ENCODE results near the gene EPYC.
"Not testable (repeated sequence)": the region's sequence is repeated elsewhere in the genome, so short reads cannot be mapped to it uniquely, and the experiment has no call there.

Gene EPYC

DNA sequence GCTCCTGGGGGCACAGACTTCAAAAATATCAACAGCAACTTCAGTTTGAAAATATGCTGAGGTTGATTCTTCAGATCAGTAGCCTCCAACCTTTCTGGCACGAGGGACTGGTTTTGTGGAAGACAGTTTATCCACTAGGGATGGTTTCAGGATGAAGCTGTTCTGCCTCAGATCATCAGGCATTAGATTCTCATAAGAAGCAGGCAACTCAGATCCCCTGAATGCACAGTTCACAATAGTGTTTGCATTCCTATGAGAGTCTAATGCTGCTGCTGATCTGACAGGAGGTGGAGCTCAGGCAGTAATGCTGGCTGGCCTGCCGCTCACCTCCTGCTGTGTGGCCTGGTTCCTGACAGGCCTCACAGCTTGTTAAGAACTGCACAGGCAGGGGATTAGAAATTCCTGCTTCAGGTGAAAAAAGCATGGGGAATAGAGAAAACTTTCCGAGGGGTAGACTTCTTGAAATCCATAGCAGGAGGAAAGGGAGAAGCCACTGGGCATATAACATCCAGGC is 12.8 kb downstream of the EPYC start:
- DNase-seq (ENCODE audit: low read depth in 2 of 2, low spot score in 1 of 2) = no peak

DNA sequence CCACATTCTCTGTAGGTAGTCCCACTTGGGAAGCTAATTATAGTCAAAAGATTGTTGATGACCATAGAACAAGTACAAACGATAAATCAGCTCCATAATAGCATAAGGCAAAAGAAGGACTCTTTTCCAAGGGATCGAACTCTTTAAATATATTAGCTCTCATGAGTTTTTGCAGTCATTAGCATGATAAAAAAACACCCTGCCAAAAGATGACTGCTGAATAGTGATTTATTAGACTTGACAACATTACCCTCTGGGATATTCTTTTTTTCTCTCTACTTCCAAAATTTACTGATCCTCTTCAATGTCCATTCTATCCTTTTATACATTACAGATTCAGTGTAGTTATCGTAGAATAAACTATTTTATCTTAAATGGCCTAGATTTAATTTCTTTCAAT is 14.2 kb downstream of the EPYC start:
- DNase-seq (ENCODE audit: low read depth in 2 of 2, low spot score in 1 of 2) = no peak

DNA sequence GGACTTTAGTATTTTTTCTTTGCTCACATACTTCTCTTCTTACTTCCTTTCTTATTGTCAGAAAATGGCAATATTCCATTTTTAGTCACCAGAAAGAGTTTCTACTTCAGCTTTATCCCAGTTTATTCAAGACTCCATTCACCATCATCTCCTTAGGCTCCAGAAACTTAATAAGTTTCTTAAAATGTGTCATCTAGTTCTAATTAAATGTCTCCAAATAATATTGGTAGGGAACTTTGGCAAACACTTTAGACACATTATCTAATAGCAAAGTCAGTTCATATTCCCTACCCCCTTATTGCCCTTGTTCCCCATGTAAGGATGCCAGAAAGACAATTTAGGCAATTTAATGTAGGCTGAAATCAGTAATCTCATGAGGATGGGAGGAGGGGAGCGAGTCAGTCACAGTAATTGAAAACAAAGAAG is 15.1 kb downstream of the EPYC start:
- DNase-seq (ENCODE audit: low read depth in 2 of 2, low spot score in 1 of 2) = no peak

DNA sequence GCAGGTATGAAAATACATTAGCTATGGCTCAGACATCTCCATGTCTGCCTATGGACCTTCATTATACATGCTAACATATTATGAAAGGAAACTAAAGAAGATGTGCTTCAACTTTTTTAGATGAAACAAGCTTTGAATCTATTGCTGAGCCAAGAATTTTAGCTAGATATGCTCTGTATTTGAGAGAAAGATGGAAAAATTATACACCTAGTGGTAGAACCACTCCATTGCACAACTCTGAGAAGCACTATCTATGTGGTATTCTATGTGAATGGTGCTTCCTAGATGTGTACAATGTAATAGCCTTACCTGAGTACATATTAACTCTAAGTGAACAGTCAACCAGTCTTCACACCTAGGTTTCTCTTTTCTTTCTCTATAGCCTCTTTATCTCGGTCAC is 17.3 kb downstream of the EPYC start:
- DNase-seq (ENCODE audit: low read depth in 2 of 2, low spot score in 1 of 2) = no peak

DNA sequence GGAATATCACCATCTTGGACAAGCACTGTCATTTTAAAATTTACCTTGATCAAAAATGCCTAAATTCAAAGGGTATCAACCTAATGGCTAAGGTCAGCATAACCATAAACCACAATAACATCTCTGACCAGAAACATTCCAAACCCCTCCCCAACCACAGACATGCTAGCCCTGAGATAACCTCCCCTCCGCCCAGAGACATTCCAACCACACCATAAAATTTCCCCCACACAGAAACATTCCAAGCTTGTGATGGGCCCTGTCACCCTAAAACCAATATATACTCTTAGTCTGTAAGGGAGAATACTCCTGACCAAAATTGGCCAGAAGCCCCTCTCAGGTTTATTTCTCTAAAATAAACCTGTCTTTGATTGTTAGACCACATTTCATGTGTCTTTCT is 17.7 kb downstream of the EPYC start:
- no peak for DNase-seq (ENCODE audit: low read depth in 2 of 2, low spot score in 1 of 2)

DNA sequence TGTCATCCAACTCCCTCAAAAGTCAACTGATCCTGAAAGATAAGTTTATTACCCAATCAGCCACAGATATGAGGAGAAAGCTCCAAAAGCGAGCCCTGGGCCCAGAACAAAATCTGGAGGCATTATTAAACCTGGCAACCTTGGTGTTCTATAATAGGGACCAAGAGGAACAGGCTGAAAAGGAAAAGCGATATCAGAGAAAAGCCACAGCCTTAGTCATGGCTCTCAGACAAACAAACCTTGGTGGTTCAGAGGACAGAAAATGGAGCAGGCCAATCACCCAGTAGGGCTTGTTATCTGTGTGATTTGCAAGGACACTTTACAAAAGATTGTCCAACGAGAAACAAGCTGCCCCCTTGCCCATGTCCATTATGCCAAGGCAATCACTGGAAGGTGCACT is 19.4 kb downstream of the EPYC start:
- not testable (repeated sequence) for DNase-seq (ENCODE audit: low read depth in 2 of 2, low spot score in 1 of 2)

DNA sequence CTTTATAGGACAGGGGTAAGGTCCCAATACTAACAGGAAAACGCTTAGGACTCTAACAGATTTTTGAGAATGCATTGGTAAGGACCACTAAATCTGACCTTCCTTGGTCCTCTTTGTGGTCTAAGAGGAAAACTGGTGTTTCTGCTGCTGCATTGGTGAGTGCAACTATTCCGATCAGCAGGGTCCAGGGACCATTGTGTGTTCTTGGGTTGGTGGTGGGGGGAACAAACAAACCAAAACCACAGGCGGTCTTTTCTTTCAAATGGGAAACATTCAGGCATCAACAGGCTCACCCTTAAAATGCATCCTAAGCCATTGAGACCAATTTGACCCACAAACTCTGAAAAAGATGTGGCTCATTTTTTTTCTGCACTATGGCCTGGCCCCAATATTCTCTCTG is 20.7 kb downstream of the EPYC start:
- no peak for DNase-seq (ENCODE audit: low read depth in 2 of 2, low spot score in 1 of 2)

DNA sequence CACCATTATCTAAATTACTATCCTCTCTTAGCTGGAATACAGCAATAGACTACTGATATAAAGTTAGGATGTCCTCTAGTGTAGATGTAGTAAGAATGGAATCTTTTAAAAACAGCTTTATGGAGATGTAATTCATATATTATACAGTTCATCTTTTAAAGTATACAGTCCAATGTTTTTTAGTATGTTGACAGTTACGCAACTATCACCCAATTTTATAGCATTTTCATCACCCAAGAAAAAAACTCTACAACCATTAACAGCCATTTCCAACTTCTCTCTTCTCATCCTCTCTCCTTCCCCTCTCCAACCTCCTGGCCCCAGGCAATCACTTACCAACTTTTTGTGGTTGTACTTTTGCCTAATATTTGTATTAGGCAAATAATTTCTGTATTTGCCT is 22.6 kb downstream of the EPYC start:
- no peak for DNase-seq (ENCODE audit: low read depth in 2 of 2, low spot score in 1 of 2)

DNA sequence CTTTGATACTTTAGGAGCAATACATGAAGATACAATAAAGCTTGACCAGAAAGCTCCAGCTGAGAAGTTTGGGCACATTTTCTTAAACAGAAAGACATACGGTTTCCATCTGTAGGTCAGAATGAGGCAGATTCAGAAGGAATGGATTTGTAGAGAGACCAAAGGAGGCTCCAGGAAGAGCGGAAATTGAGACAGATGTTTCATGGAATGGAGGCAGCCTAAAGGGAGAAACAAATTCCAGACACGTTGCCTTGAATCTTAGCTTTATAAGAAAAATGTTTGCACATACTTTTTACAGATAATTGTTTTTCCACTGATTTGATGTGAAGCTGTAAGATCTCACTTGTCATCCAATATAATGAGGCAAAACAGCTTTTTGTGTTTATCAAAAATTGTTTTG is 24.8 kb downstream of the EPYC start:
- no peak for DNase-seq (ENCODE audit: low read depth in 2 of 2, low spot score in 1 of 2)

DNA sequence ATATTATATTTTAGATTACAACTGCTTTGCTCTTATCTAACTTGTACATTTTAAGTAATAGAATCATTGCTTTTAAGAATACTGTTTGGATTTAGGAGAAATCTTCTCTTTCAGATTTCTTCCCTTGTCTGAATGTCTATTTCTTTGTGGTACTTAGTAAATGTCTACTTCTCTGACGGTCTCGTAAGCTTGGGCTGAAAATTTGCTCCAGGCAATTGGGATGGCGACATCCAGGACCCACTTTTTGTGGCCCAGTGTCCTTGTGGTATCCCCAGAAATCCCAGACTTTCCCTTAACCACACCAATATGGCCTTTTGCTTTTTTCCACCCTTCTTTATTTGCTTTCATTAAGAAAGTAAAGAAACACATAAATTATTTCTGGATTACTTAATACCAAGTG is 25.8 kb downstream of the EPYC start:
- DNase-seq (ENCODE audit: low read depth in 2 of 2, low spot score in 1 of 2) = no peak

DNA sequence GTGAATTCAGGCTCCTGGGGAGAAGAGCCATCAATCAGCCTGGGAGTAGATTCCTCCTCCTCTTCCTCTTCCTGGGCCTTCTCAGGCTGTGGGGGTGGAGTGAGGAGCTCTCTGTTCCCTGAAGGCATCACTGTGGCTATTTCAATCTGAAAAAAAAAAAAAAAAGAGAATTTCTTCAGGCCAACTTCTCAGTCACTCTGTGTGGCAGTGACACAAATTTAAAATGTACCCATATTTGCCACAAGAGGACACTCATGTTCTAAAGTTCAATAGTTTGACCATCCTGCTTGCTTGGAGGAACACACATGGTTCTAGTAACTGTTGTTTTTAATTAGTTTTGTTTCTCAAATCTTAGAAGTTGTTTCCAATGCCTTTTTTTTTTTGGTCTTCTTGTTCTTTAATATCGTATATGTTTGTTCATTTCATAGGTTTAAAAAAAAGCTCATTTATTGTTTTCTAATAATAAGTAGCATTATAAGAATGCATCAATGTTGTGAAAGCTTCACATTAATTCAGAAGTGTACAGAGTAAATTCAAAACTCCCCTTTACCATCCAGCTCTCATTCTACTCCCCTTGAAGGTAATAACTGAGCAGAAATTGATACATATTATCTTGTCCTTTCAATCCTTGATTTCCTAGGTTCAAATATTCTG is 26.5 kb downstream of the EPYC start:
- no peak for DNase-seq (ENCODE audit: low read depth in 2 of 2, low spot score in 1 of 2)

DNA sequence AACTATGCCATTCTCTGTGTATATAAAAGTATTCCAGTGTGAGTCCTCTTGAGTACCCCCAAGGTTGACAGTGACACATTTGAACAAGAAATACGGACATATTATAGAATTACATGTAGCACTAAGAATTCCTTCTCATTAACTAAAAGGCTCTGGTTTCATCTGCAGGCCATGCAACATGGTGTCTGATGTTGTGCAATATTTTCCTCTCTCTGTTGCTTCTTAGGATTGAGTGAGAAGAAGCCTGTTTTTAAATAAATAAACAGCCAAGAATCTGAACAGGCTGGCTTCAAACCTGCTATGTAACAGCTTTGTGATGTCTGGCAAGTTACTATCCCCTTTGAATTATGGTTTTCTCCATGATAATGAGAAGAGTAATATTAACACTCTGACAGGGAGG is 27.5 kb downstream of the EPYC start:
- DNase-seq (ENCODE audit: low read depth in 2 of 2, low spot score in 1 of 2) = no peak

DNA sequence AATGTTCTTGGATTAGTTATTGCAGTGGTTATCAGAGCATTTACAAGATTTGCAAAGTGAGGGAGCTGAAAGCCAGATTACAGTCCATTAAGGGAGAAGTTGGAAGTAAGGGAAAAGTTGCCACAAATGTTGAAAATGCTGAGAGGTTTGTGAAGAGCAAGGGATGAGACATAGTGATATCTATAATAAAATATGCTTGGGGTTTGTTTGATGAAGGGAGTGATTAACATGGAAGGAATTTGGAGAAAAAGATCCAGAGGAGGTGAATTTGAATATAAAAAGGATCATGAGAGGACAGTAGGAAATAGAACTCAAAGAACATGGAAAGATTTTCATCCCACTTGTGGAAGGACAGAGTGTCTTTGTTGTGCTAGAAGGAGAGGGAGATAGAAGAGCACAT is 30.5 kb downstream of the EPYC start:
- no peak for DNase-seq (ENCODE audit: low read depth in 2 of 2, low spot score in 1 of 2)

DNA sequence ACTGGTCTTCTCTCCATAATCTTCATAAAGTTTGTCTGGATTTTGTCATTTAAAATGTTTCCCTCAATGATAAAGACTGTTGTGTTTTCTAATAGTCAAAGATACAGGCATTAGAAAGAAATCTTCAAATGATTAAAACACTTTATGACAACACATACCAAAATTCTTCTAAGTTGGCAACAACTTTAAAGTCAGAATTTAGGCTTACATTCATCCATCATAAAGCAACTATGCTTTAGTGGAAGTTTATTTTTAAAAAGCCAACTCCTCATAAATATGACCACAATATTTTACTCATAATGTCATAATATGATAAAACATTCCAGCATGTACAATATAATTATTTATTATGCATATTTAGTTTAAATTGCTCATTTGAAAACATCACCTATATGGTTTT is 32.5 kb downstream of the EPYC start:
- DNase-seq (ENCODE audit: low read depth in 2 of 2, low spot score in 1 of 2) = no peak

DNA sequence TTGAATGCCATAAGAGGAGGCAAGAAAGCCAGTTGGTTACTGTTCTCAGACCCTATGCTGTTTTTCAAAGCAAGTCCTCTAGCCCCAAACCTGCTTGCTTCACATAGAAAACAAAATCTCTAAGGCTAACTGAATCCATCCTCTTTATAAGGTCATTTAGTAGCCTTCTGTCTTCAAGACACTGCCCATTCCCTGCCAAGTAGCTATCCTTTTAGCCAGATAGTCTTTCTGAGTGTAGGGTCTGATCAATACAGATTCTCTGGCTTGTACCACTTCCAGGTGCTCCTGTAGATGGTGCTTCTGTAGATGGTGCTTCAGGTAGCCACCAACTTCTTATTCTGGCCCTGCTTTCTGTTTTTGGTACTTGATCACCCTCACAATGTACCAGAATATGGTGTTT is 33.9 kb downstream of the EPYC start:
- no peak for DNase-seq (ENCODE audit: low read depth in 2 of 2, low spot score in 1 of 2)

DNA sequence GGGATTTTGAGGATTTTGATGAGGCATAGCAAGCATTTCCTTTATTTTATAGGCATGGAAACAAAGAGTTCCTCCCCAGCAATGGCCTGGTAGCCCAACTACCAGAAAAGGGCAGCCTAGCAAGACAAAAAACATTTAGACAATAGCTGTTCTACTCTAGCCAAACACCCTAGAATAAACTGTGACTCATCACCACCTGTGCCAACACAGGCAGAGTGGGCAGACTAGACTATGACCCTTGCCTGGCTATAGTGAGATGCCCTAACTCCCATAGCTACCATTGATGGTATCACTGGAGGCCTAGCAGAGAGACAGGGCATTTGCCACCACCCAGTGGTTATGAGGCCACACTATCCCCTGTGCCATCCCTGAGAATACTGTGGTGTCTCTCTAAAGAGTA is 34.3 kb downstream of the EPYC start:
- DNase-seq (ENCODE audit: low read depth in 2 of 2, low spot score in 1 of 2) = no peak

DNA sequence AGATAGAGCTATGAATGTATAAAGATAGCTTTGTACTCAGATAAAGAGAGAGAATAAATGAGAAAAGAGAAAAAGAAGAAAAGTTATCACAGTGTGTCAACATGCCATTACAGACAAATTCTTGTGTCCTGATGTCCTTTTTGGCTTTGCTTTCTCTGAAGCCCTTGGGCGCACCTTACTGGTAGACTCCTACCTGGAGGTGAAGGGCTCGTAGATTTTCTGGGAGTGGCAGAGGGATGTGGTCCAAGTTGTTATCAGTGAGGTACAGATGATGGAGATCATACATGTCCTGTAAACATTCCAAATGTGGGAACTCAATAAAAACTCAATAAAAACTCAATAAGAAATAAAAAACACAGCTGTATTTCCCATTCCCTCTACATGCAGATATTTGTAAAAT is 34.9 kb downstream of the EPYC start:
- DNase-seq (ENCODE audit: low read depth in 2 of 2, low spot score in 1 of 2) = no peak

DNA sequence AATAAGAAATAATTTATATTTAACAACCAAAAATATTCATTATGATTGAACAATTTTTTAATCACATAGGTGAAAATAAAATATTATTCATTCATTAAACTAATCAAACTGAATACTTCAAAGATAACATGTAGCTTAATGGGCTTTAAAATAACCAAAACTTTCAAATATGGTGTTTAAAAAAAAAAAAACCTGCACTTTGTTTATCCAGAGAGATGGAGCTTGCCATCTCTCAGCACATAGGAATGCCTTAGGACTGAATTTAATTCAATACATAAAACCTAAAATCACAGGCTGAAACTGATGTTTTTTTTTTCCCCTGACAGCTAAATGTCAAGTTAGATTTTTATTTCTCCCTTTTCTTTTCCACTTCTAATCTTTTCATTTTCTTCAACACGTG is 35.4 kb downstream of the EPYC start:
- DNase-seq (ENCODE audit: low read depth in 2 of 2, low spot score in 1 of 2) = no peak

DNA sequence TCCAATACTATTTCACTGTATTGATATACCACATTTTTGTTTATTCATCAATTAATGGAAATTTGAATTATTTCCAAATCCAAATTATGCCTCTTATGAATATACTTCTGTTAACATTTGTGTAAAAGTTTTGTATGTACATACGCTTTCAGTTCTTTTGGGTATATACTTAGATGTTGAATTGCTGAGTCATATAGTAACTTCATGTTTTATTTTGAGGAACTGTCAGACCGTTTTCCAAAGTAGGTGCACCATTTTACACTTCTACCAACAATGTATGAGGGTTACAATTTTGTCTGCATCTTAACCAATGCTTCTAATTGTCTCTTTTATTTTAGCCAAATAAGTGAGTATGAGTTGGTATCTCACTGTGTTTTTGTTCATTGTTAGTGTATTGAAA is 39.6 kb downstream of the EPYC start:
- DNase-seq (ENCODE audit: low read depth in 2 of 2, low spot score in 1 of 2) = no peak

DNA sequence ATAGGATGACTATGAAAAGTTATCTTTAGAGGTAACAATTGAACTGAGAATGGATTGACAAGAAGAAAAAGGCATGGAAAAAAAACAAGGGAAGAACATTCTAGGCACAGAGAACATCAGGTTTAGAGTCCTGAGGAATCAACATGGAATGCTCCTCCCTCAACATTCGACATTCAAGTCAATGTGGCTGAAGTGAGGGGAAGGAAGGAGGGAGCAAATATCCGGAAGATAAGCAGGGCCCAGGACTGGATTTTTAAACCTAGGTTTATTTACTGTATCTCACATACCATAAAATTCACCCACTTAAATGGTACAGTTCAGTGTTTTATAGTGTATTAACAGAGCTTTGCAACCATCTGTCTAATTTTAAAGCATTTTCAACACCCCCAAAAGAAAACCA is 40.2 kb downstream of the EPYC start:
- DNase-seq (ENCODE audit: low read depth in 2 of 2, low spot score in 1 of 2) = no peak

DNA sequence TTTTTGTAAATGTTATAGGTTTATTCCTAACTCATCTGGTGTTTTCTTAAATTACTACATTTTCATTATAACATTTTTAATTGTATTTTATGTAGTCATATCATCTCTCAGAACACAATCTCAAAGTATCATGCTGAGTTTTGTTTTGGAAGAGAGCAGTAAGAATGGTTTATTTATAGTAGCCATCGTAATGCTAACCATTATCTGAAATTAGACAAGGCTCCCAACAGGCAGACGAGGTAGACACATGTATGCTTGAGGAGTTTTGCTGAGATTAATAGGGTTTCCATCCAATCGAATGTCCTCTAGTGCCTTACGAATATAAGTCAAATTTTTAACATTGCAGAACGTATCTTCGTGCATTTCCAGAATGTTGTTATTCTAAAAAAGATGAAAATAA is 40.8 kb downstream of the EPYC start:
- no peak for DNase-seq (ENCODE audit: low read depth in 2 of 2, low spot score in 1 of 2)

DNA sequence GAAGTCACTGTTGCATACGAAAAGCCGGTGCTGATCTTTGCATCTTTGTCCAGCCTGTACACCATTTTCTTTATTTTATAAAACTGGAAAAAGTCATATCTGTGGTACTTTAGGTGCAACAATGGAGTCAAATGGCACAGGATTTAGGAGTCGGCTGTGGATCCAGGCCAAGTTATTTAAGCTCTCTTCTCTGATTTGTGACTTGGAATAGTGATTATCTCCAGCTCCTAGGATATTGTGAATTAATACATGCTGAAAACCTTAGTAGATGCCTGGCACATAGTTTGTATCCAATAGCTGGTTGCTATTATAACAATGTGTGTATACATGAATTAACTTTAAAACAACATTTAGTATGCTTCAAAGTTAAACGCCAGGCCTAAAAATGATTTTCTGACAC is 43.6 kb downstream of the EPYC start:
- DNase-seq (ENCODE audit: low read depth in 2 of 2, low spot score in 1 of 2) = no peak

DNA sequence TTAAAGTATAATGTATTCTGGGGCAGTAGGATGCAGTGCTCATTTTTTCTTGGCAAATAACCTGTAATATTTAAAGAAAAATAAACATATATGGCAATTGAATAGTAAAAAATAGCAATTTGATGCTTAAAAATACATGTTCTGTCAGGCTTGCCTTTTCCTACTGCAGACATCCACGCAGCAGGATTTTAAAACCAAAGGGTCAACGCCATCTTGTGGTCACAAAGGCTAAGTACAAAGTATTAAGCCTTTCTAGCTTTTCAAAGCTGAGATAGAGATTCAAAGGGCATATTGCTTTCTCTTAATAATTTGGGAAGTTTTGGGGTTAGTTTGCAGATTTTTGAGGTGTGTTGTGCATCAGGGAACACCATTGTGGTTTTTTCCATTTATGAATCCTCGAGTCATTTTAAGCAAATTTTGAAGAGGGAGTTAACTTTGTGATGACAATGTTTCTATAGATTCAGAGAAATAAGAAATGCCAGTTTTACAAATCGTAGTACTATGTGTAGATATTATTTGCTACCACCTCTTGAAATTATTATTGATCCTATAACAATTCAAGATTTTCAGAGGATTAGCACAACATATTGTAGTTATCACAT is 45.1 kb downstream of the EPYC start:
- no peak for DNase-seq (ENCODE audit: low read depth in 2 of 2, low spot score in 1 of 2)
